ENCODE data around the gene PTPN21.

PTPN21 gene

DNA sequence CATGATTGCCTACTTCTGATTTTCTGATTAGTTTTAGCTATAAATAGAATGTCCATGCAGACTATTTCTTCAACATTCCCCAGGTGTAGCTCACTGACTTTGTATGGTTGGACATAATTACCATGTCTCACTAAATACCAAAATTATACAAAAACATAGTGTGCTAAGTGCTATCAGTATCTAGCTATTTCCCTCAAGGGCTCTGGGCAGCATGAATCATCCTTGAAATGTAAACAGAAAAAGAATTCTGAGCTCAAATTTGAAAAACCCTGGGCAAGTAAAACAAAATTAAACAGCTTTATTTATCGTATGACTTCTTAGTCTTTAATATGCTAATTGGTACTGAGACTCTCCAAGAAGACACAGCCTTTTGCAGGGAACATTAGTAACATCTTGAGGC lies 86.4 kb downstream of the PTPN21 start:
- DNase-seq (ENCODE audit: low read depth), result no peak

DNA sequence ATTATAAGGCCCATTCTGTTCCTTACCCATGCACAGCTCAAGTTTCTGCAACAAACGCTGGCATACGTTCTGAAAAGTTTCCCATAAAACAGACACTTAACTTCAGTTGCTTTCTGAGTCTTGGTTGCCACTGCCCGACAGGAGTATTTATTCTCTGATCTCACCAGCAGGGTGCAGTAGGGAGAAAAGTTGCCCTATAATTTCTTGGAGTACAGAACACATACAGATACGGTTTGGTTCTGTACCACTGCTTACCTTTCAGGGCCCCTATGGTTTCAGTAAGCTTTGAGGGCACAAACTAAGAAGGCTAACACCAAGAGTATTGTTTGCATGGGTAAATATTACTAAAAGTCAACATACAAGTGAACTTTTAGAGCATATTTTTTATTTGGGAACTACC lies 91.5 kb downstream of the PTPN21 start:
- no peak for DNase-seq (ENCODE audit: low read depth)

DNA sequence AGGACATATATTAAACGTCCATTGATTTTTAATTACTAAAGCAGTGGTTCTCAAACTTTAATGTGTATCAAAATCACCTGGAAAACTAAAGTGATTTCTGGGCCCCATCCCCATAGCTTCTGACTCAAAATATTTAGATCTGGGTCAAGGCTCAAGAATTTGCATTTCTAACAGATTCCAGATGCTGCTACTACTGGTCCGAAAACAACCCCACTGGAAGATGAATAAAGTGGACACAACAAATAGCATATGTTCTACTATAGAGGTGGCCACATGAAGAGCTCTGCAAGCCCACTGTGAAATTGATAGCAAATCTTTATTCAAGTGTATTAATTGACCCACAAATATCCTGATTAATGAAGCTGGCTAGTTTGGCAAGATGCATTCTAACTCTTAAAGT lies 99.9 kb downstream of the PTPN21 start:
- no peak for DNase-seq (ENCODE audit: low read depth)

DNA sequence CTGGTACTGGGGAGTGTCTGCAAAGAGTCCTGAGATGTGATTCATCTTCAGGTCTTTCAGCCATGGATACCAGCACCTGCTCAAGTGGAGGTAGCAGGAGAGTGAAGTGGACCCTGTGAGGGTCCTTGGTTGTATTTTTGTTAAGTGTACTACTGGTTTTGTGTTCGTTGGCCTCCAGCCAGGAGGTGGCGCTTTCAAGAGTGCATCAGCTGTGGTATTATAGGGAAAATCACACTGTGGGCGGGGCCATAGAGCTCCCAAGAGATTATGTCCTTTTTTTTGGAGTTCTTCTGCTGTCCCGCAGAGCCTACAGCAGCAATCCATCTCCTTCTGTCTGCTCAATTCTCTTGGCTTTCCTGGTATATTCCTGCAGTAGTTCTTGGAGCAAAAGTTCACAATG lies 102.6 kb downstream of the PTPN21 start:
- no peak for DNase-seq (ENCODE audit: low read depth)

DNA sequence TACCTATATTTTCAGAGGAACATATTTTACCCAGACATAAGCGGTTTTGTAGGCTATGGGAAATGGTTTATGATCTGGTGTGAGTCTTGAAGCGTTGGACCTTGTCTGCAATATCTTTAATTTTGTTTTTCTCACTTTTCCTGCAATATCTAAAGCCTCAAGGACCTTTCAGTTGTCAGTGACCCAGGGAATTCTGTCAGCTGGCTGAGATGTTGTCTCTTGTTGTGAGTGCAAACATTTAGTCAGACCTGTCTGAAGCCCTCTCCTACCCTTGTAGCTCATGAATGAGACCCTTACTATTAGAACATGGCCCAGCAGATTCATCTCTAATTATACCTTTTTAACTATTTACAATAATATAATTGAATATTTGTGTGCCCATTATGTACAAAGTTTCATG lies 115.7 kb downstream of the PTPN21 start:
- no peak for DNase-seq (ENCODE audit: low read depth)

DNA sequence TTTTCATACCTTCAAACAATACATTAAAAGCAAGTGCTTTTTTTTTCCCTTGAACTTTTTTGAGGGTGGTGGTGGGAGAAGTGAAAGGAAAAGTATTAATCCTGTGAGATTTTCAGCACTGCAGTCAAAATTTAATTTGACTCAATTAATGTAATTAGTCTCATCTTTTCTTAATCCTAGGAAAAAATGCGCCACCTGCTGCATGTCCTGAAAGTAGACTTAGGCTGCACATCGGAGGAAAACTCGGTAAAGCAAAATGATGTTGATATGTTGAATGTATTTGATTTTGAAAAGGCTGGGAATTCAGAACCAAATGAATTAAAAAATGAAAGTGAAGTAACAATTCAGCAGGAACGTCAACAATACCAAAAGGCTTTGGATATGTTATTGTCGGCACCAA lies 117.1 kb downstream of the PTPN21 start:
- no peak for DNase-seq (ENCODE audit: low read depth)

DNA sequence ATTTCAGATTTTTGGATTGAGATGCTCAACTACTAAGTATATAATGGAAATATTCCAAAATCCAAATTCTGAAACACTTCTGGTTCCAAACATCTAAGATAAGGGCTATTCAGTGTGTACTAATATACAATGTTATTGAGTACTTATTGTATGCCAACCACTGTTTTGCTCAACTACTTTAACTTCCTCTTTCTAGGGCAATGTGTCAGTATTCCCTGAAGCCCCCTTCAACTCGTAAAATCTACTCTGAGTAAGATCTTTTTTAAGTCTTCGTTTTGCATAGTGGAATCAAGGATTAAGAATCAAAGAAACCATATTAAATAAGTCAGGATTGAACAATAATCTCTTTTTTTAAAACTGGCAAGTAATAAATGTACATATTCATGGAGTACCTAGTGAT lies 123.8 kb downstream of the PTPN21 start:
- DNase-seq (ENCODE audit: low read depth), result no peak

DNA sequence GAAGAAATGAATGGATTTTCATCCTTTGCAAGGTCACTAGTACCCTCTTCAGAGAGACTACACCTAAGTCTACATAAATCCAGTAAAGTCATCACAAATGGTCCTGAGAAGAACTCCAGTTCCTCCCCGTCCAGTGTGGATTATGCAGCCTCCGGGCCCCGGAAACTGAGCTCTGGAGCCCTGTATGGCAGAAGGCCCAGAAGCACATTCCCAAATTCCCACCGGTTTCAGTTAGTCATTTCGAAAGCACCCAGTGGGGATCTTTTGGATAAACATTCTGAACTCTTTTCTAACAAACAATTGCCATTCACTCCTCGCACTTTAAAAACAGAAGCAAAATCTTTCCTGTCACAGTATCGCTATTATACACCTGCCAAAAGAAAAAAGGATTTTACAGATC lies 128.5 kb downstream of the PTPN21 start:
- DNase-seq (ENCODE audit: low read depth), result no peak

DNA sequence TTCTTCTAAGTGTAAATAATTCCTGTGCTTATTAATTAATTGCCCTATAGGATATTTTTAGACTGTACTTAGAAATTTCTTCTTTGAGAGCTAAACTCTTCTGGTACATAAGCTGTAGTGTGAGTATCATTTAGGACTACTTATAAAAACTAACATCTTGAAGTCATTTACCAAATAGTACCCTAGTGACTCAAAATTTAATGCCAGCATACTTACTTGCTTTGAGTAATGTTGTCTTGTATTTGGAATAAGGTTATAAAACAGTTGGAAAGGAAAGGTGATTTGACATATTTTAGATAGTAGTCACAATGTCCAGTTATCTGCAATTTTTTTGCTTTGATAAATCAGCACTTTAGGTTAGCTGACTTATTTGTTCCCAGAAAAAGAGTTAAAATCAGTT lies 130.2 kb downstream of the PTPN21 start:
- DNase-seq (ENCODE audit: low read depth), result no peak

DNA sequence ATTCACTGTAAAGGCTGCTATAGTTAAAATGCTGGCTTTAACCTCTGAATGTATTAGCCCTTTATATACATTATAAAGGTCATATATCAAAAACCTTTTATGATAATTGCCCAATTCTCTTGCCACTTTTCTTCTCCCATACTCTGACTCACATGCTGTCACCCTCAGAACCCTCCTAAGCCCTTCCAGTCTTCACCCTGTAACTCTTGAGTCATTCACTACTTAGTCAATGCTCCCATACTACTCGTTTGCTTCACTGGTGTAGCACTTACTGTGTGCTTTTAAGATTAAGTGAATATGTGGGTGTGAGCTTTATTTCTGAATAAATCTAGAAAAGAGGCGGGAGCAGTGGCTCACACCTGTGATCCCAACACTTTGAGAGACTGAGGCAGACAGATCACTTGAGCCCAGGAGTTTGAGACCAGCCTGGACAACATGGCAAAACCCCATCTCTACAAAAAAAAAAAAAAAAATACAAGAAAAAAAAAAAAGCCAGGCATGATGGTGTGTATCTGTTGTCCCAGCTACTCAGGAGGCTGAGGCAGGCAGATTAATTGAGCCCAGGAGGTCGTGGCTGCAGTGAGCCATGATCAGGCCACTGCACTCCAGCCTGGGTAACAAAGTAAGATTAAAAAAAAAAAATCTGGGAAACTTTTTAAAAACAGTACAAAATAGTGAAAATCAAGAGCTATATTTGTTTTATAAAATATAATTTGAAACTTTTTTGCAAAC lies 131.7 kb downstream of the PTPN21 start:
- DNase-seq (ENCODE audit: low read depth), result no peak

DNA sequence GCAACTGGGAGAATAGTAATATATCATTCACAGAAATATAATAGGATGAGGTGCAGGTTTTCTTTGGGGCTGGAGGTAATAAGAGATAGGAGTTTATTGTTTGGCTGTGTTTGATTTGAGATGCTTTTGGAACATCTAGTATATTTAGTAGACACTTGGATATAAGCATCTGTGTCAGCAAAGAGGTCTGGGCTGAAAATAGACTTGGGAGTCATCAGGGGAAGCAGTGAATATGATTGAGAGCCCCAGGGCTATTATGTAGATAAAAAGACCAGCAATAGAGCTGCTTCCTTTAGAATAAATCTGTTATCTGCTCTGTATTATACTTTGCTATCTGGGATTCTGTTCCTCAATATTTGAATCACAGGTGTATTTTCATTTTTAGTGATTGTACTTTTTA lies 132.8 kb downstream of the PTPN21 start:
- DNase-seq (ENCODE audit: low read depth), result no peak

DNA sequence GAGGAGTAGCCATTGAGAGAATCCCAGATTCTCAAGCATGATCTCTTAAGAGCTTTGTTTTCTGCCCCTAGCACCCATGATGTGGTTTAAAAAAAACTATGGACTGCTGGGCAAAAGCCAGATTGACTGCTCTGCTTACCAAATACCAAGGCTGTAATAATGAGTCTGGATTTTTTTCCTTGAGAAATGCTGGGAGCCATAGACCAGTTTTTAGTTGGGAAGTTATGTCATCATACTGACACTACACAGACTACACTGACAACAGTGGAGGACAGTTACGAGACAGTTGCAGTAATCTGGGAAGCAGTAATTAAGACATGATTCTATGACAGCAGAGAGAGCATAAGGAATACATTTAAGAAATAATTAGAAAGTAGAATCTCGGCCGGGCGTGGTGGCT lies 133.5 kb downstream of the PTPN21 start:
- no peak for DNase-seq (ENCODE audit: low read depth)

DNA sequence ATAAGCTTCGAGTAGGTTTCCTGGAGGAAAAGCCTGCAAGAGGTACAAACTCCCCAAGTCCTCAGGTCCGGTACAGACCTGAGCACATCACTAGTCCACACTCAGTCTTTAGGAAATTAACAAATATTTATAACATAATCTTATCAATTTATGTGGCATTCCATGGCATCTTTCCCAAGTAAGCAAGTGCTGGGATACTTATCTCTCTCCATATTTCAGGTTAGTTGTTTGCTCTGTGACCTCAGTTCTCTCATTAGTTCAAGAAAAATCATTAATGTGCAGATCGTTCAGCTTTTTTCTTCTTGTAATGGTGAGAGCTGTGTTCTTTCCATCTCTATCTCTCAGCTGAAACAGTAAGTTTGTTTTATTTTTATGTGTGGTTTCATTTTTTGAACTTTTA lies 134.6 kb downstream of the PTPN21 start:
- DNase-seq (ENCODE audit: low read depth), result no peak

DNA sequence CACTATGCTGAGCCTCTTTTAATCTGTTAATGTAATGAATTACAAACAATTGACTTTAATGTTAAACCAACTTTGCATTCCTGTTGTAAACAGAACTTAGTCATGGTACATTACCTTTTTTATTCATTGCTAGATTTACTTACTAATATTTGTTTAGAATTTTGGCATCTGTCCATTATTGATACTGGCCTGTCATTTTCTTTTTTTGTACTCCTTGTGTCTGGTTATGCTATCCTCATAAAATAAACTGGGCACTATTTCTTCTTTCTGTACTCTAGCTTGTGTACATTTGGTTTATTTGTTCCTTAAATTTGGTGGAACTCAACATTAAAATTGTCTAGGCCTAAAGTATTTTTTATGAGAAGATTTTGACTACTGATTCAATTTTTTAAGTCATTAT lies 137.2 kb downstream of the PTPN21 start:
- no peak for DNase-seq (ENCODE audit: low read depth)

All from stimulated activated CD8-positive, alpha-beta memory T cell treated with anti-CD3 and anti-CD28 coated beads, Interleukin-12 subunit alpha, Interleukin-12 subunit beta, amount 100 ng/mL, for 4 hours (primary cell).